Neural progenitor cell (in vitro differentiated cells): Measurements from ENCODE around the gene ZNF200.

ENCODE experiments used
- EZH2 ChIP-seq: fragments of 200-600 bp; sonication (generic); IDR thresholded peaks from 2 replicates; pipeline ENCODE4 v1.6.1; 2017; ENCODE audit warnings: antibody characterized with exemption, mild to moderate bottlenecking, moderate library complexity
- TF ChIP-seq, protein P1 (sequence below): fragments of 200-600 bp; sonication (generic); IDR thresholded peaks from 2 replicates; pipeline ENCODE4 v1.5.1; 2017; ENCODE audit warnings: antibody characterized with exemption, mild to moderate bottlenecking

DNA sequence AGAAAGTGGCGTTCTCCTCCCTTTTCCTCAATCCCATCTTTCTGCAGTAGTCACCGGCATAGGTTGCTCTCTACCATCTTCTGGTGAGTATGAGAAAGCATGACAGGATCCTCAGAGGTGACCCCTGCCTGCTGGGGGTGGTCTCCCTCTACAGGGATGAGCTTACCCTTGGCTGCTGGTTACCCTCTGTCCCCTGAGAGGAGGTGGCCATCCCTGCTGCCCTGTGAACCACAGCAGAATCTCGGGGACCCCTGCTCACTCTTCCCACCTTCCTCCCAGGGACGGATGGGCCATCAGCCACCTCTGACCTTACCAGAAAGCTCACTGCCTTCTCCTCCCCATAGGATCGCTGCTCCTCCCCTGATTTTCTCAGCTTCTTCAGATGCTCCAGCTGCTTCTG, 13.6 kb upstream of the ZNF200 start:
- TF ChIP-seq, protein P1, sequence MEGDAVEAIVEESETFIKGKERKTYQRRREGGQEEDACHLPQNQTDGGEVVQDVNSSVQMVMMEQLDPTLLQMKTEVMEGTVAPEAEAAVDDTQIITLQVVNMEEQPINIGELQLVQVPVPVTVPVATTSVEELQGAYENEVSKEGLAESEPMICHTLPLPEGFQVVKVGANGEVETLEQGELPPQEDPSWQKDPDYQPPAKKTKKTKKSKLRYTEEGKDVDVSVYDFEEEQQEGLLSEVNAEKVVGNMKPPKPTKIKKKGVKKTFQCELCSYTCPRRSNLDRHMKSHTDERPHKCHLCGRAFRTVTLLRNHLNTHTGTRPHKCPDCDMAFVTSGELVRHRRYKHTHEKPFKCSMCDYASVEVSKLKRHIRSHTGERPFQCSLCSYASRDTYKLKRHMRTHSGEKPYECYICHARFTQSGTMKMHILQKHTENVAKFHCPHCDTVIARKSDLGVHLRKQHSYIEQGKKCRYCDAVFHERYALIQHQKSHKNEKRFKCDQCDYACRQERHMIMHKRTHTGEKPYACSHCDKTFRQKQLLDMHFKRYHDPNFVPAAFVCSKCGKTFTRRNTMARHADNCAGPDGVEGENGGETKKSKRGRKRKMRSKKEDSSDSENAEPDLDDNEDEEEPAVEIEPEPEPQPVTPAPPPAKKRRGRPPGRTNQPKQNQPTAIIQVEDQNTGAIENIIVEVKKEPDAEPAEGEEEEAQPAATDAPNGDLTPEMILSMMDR = no peak
- TF ChIP-seq EZH2 = no peak
